HCT116 (cell line): ENCODE data around the gene GAK. TPM values are rescaled to one million over a fixed set of nuclear protein-coding genes. Genes with fewer than 3 reads are reported as not detected.

Source experiments
- ATAC-seq: fragments of 200-7000 bp; cut with Tn5 transposase; 2 replicates; pipeline ENCODE4 v1.9.1; 2020; ENCODE audit warnings: mild to moderate bottlenecking, moderate library complexity
- BruUV-seq: library from RNA; stranded (reverse); fragments of 400-500 nt; replicated peaks from 2 replicates; lab custom pipeline; 2021; lab: Mats Ljungman, UMichigan
- CTCF ChIA-PET: fragments of 300-600 bp; sonication (Branson Sonifier 250); formaldehyde crosslinking; loops from one replicate; lab custom pipeline; 2021; ENCODE audit warnings: antibody characterized with exemption; lab: Charles Lee
- POLR2A ChIA-PET: fragments of 300-600, 350-600 bp; sonication (Branson Sonifier 250); formaldehyde crosslinking; loops from one replicate; lab custom pipeline; 2021; ENCODE audit warnings: antibody characterized with exemption; lab: Charles Lee
- RAD21 ChIA-PET, 2 experiments: fragments of 300-600 bp; sonication (Branson Sonifier 250); formaldehyde crosslinking; loops; one replicate each; lab custom pipeline; 2023; ENCODE audit warnings: low total read pairs in 2 of 2; ENCODE audit not compliant: uncharacterized antibody in 2 of 2, unreplicated experiment in 2 of 2, low non-redundant PET in 1 of 2; lab: Charles Lee
- DNase-seq: peaks from one replicate; pipeline ENCODE4 v3.0.0-alpha.2; 2010; ENCODE audit warnings: low read depth, low spot score
- H2AFZ ChIP-seq: fragments of 200-600 bp; shearing (Covaris generic), sonication (generic); 2 replicates; pipeline ENCODE4 v1.6.1; 2017; ENCODE audit warnings: low read depth, mixed run types, mixed read lengths, antibody characterized with exemption, low read length; ENCODE audit not compliant: poor library complexity, severe bottlenecking
- H3K27ac ChIP-seq: 2 replicates; pipeline ENCODE4 v1.5.1; 2012; ENCODE audit warnings: low read depth, low read length
- H3K27me3 ChIP-seq: fragments of 200-600 bp; sonication (generic); 2 replicates; pipeline ENCODE4 v1.6.1; 2016; ENCODE audit warnings: mixed run types, low read length, mixed read lengths; ENCODE audit not compliant: insufficient read depth
- H3K36me3 ChIP-seq, 2 experiments: fragments of 200-500 bp in 1 of 2; fragments of 200-600 bp in 1 of 2; sonication (Bioruptor generic) in 1 of 2; sonication (generic) in 1 of 2; 2 replicates each; pipeline versions ENCODE4 v1.5.1 to v1.6.1; 2014 to 2016; ENCODE audit warnings: low read length in 2 of 2, inconsistent platforms in 1 of 2, mixed read lengths in 1 of 2, mixed run types in 1 of 2; ENCODE audit not compliant: insufficient read depth in 2 of 2, control insufficient read depth in 1 of 2
- H3K4me1 ChIP-seq, 2 experiments: fragments of 200-600 bp in 1 of 2; sonication (generic) in 1 of 2; 2 replicates each; pipeline versions ENCODE4 v1.5.1 to v1.6.1; 2012 to 2017; ENCODE audit warnings: low read length in 2 of 2, inconsistent platforms in 1 of 2, mild to moderate bottlenecking in 1 of 2, mixed read lengths in 1 of 2, mixed run types in 1 of 2, moderate library complexity in 1 of 2; ENCODE audit not compliant: insufficient read depth in 2 of 2, control insufficient read depth in 1 of 2
- H3K4me2 ChIP-seq: fragments of 200-600 bp; sonication (generic); 2 replicates; pipeline ENCODE4 v1.6.1; 2017; ENCODE audit warnings: mixed run types, low read length, mixed read lengths
- H3K4me3 ChIP-seq, 2 experiments: fragments of 200-600 bp in 1 of 2; sonication (generic) in 1 of 2; replicated peaks in 1 of 2; 2 replicates each; pipeline ENCODE4 v1.5.1; 2011 to 2016; ENCODE audit warnings: low read length in 2 of 2, control low read depth in 1 of 2, low read depth in 1 of 2, mild to moderate bottlenecking in 1 of 2, mixed read lengths in 1 of 2, mixed run types in 1 of 2
- H3K79me2 ChIP-seq: fragments of 200-600 bp; sonication (generic); 2 replicates; pipeline ENCODE4 v1.6.1; 2017; ENCODE audit warnings: mild to moderate bottlenecking, mixed run types, low read length, moderate library complexity, mixed read lengths; ENCODE audit not compliant: insufficient read depth
- H3K9ac ChIP-seq: fragments of 200-600 bp; sonication (generic); 2 replicates; pipeline ENCODE4 v1.6.1; 2016; ENCODE audit warnings: low read length, mixed read lengths
- H3K9me2 ChIP-seq: fragments of 200-600 bp; sonication (generic), shearing (Covaris generic); 2 replicates; pipeline ENCODE4 v1.6.1; 2017; ENCODE audit warnings: mixed run types, mild to moderate bottlenecking, moderate library complexity; ENCODE audit not compliant: insufficient read depth
- H3K9me3 ChIP-seq, 2 experiments: fragments of 200-500 bp in 1 of 2; fragments of 200-600 bp in 1 of 2; sonication (Bioruptor generic) in 1 of 2; sonication (generic) in 1 of 2; 2 replicates each; pipeline ENCODE4 v1.6.1; 2014 to 2017; ENCODE audit warnings: low read length in 2 of 2, mixed read lengths in 2 of 2, inconsistent platforms in 1 of 2, low read depth in 1 of 2, mild to moderate bottlenecking in 1 of 2, mixed run types in 1 of 2, moderate library complexity in 1 of 2; ENCODE audit not compliant: control insufficient read depth in 1 of 2, insufficient read depth in 1 of 2
- H4K20me1 ChIP-seq: fragments of 200-600 bp; sonication (generic), shearing (Covaris generic); 2 replicates; pipeline ENCODE4 v1.6.1; 2017; ENCODE audit warnings: mixed run types, mild to moderate bottlenecking, moderate library complexity; ENCODE audit not compliant: insufficient read depth
- CBX3 ChIP-seq: IDR thresholded peaks from 2 replicates; pipeline ENCODE4 v1.6.1; 2012; ENCODE audit warnings: low read depth
- CEBPB ChIP-seq: IDR thresholded peaks from 2 replicates; pipeline ENCODE4 v1.6.1; 2012; ENCODE audit warnings: low read depth
- EZH2 ChIP-seq: fragments of 200-600 bp; sonication (generic); IDR thresholded peaks from 2 replicates; pipeline ENCODE4 v1.6.1; 2017; ENCODE audit warnings: antibody characterized with exemption, mixed run types
- EZH2phosphoT487 ChIP-seq: fragments of 200-600 bp; IDR thresholded peaks from 2 replicates; pipeline ENCODE4 v1.6.1; 2018; ENCODE audit warnings: antibody characterized with exemption, borderline replicate concordance
- FOSL1 ChIP-seq: IDR thresholded peaks from 2 replicates; pipeline ENCODE4 v1.6.1; 2012; ENCODE audit warnings: low read depth
- POLR2A ChIP-seq: IDR thresholded peaks from 2 replicates; pipeline ENCODE4 v1.7.0; 2011; ENCODE audit warnings: borderline replicate concordance; ENCODE audit not compliant: insufficient read depth, insufficient read length; ENCODE audit errors: extremely low read depth
- RAD21 ChIP-seq: IDR thresholded peaks from 2 replicates; pipeline ENCODE4 v1.6.1; 2012; ENCODE audit warnings: low read depth, mild to moderate bottlenecking
- SIN3A ChIP-seq: IDR thresholded peaks from 2 replicates; pipeline ENCODE4 v1.6.1; 2012; ENCODE audit warnings: low read depth
- SRF ChIP-seq: IDR thresholded peaks from 2 replicates; pipeline ENCODE4 v1.6.1; 2012; ENCODE audit warnings: low read depth
- YY1 ChIP-seq: IDR thresholded peaks from 2 replicates; pipeline ENCODE4 v1.6.1; 2011; ENCODE audit warnings: low read length, low read depth, moderate library complexity, mild to moderate bottlenecking; ENCODE audit not compliant: insufficient replicate concordance; ENCODE audit errors: extremely low read depth
- ZFX ChIP-seq: fragments of 450-650 bp; IDR thresholded peaks from 2 replicates; pipeline ENCODE4 v1.6.1; 2017
- ZNF274 ChIP-seq: fragments of 200-500 bp; sonication (Bioruptor generic); IDR thresholded peaks from 2 replicates; pipeline ENCODE4 v1.6.1; 2014; ENCODE audit warnings: mild to moderate bottlenecking, low read depth, low read length, inconsistent platforms
- intact Hi-C: fragments of 100-400 bp; cut with micrococcal nuclease; formaldehyde crosslinking; loops from 2 replicates; pipeline ENCODE4 v1.10.0; 2022
- total RNA-seq: library from RNA; stranded (reverse); gene quantifications from one replicate; pipeline ENCODE4 v1.2.1, GENCODE V29; 2021; ENCODE audit not compliant: unreplicated experiment
- TF ChIP-seq, protein P1 (sequence below): IDR thresholded peaks from 2 replicates; pipeline ENCODE4 v1.6.1; 2012
- TF ChIP-seq, protein P2 (sequence below): IDR thresholded peaks from 2 replicates; pipeline ENCODE4 v1.6.1; 2012
- TF ChIP-seq, protein P3 (sequence below), 3 experiments: fragments of 200-600 bp in 1 of 3; sonication (generic) in 1 of 3; IDR thresholded peaks in 2 of 3; conservative IDR thresholded peaks in 1 of 3; 2 replicates each; pipeline ENCODE4 v1.5.1; 2012 to 2017; ENCODE audit warnings: low read depth in 2 of 3, low read length in 2 of 3, antibody characterized with exemption in 1 of 3, borderline replicate concordance in 1 of 3, control low read depth in 1 of 3, mild to moderate bottlenecking in 1 of 3, mixed read lengths in 1 of 3, mixed run types in 1 of 3, moderate library complexity in 1 of 3; ENCODE audit not compliant: insufficient read depth in 1 of 3

The GAK gene
- total RNA-seq, 1 experiment from 2014 or later, result 123 TPM

DNA sequence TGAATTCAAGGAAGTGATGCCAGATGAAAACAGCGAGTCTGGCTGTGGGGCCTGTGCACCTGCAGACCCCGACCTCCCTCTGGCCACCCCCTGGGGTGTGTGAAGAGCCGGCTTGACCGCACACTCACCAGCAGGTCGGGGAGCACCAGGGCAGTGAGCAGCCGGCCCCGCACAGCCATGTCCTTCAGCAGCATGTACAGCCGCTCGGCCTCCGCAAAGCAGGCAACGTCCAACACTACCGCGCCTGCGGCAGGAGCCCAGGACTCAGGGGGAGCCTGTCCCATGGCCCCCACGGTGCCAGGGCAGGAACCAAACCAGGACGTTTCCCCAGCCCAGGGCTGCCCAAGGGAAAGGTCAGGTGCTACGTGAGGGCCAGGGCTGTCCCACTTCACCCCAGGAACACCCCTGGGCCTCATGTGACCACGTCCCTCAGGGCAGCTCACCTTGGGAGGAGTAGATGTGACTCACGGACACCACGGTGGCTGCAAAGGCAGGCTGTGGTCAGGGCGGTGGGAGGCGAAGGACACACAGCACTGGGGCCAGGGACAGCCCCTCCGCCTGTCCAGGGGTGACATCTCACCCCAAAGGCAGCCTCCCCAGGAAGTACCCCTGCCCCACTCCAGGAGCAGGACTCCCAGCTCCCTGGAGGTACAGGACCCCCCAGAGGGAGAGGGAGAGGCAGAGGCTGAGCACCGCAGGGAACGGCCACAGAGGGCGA is 33.1 kb upstream of the GAK start:
- ATAC-seq (no peak), DNase-seq (no peak)
- no peak overlapping the region for H3K9ac ChIP-seq
- H3K27me3 ChIP-seq, result no peaks in the 10 kb centered on the region
- BruUV-seq, result no TSS peak
- H3K4me3 ChIP-seq, result no peak overlapping the region
- H3K36me3 ChIP-seq, result no peaks in the 10 kb centered on the region
- no peaks in the 10 kb centered on the region for H3K9me3 ChIP-seq
- ChIA-PET RAD21 (no interaction called here), POLR2A (no interaction called here), CTCF (no interaction called here)
- H3K27ac ChIP-seq, result no peak overlapping the region
- TF ChIP-seq EZH2phosphoT487, result no peak
- no peak for TF ChIP-seq ZFX
- no peak for TF ChIP-seq EZH2
- TF ChIP-seq, protein P1, sequence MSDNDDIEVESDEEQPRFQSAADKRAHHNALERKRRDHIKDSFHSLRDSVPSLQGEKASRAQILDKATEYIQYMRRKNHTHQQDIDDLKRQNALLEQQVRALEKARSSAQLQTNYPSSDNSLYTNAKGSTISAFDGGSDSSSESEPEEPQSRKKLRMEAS, result no peak
- TF ChIP-seq POLR2A, result no peak
- TF ChIP-seq, protein P2, sequence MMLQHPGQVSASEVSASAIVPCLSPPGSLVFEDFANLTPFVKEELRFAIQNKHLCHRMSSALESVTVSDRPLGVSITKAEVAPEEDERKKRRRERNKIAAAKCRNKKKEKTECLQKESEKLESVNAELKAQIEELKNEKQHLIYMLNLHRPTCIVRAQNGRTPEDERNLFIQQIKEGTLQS, result no peak
- no peak for TF ChIP-seq RAD21
- TF ChIP-seq ZNF274, result no peak
- TF ChIP-seq CBX3, result no peak
- no peak for TF ChIP-seq SIN3A
- TF ChIP-seq CEBPB, result no peak
- TF ChIP-seq SRF, result no peak
- no peak for TF ChIP-seq FOSL1
- TF ChIP-seq YY1, result no peak
- TF ChIP-seq, protein P3, sequence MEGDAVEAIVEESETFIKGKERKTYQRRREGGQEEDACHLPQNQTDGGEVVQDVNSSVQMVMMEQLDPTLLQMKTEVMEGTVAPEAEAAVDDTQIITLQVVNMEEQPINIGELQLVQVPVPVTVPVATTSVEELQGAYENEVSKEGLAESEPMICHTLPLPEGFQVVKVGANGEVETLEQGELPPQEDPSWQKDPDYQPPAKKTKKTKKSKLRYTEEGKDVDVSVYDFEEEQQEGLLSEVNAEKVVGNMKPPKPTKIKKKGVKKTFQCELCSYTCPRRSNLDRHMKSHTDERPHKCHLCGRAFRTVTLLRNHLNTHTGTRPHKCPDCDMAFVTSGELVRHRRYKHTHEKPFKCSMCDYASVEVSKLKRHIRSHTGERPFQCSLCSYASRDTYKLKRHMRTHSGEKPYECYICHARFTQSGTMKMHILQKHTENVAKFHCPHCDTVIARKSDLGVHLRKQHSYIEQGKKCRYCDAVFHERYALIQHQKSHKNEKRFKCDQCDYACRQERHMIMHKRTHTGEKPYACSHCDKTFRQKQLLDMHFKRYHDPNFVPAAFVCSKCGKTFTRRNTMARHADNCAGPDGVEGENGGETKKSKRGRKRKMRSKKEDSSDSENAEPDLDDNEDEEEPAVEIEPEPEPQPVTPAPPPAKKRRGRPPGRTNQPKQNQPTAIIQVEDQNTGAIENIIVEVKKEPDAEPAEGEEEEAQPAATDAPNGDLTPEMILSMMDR (IDR thresholded peaks at IDR 0.05 in 2 of 3, conservative IDR thresholded peaks at IDR 0.05 in 1 of 3; ENCODE audit: borderline replicate concordance in 1 of 3, insufficient read depth in 1 of 3, low read depth in 2 of 3, low read length in 2 of 3), result no peak
- no peak overlapping the region for H3K4me2 ChIP-seq
- H3K4me1 ChIP-seq, result peaks cover 5 to 20% of the 10 kb centered on the region in 2 experiments; a peak in 3 of 4 replicates
- H3K79me2 ChIP-seq, result no peaks in the 10 kb centered on the region; the same call in 1 of the 2 replicates
- H3K9me2 ChIP-seq, result no peaks in the 10 kb centered on the region
- no peak overlapping the region for H2AFZ ChIP-seq
- no peaks in the 10 kb centered on the region for H4K20me1 ChIP-seq
- intact Hi-C loops, result no loop called here
